Left lung (tissue), 10 donors: Measurements from ENCODE around the gene HDHD5. TPM values are rescaled to one million over a fixed set of nuclear protein-coding genes. Genes with fewer than 3 reads are reported as not detected.
A peak's percentile ranks its signal among the peaks of the same experiment; 100 is the strongest.

Source experiments
- ATAC-seq: fragments of 200-7000 bp; cut with Tn5 transposase; one replicate; pipeline ENCODE4 v1.9.1; 2020; ENCODE audit warnings: moderate library complexity
- DNase-seq, 4 donors: peaks; one replicate each; pipeline ENCODE4 v3.0.0-alpha.2; 2013 to 2020
- H3K27ac ChIP-seq, 2 donors: fragments of 200-600 bp; sonication (generic) in 1 of 2; one replicate each; pipeline versions ENCODE4 v1.5.0 to v1.8.0; 2020 to 2021
- H3K27me3 ChIP-seq, 2 donors: fragments of 200-600 bp; sonication (generic) in 1 of 2; one replicate each; pipeline versions ENCODE4 v1.5.0 to v1.8.0; 2020 to 2021
- H3K36me3 ChIP-seq, 2 donors: fragments of 200-600 bp; sonication (generic) in 1 of 2; one replicate each; pipeline versions ENCODE4 v1.5.0 to v1.8.0; 2020 to 2021
- H3K4me1 ChIP-seq, 2 donors: fragments of 200-600 bp; one replicate each; pipeline ENCODE4 v1.8.0; 2021
- H3K4me3 ChIP-seq, 2 donors: fragments of 200-600 bp; sonication (generic) in 1 of 2; one replicate each; pipeline versions ENCODE4 v1.5.0 to v1.8.0; 2020 to 2021; ENCODE audit warnings: mild to moderate bottlenecking in 1 of 2
- H3K9me3 ChIP-seq, 2 donors: fragments of 200-600 bp; sonication (generic) in 1 of 2; one replicate each; pipeline versions ENCODE4 v1.5.0 to v1.8.0; 2020 to 2021
- intact Hi-C, 2 donors: fragments of 100-400 bp; cut with DNase I; formaldehyde crosslinking; loops; one replicate each; pipeline versions ENCODE4 v1.11.2 to v1.14.2; 2022
- polyA plus RNA-seq, 6 donors: library from polyadenylated mRNA; unstranded; fragments of 120-200 nt; gene quantifications; one replicate each; pipeline ENCODE4 v1.2.1, GENCODE V29; 2013; ENCODE audit not compliant: insufficient read length in 6 of 6
- total RNA-seq, 2 donors: library from RNA; stranded (reverse); fragmentation: NEBNext Ultra II Directional; extraction: Animal tissue kit (Norgen Biotek cat#: 25700); gene quantifications; one replicate each; pipeline ENCODE4 v1.2.1, GENCODE V29; 2021
- TF ChIP-seq, protein P1 (sequence below), 2 donors: fragments of 200-600 bp; sonication (generic) in 1 of 2; IDR thresholded peaks; one replicate each; pipeline versions ENCODE4 v1.5.0 to v1.8.0; 2021; ENCODE audit warnings: antibody characterized with exemption in 2 of 2
- donor health status: DM: no; HTN: yes; CAD: no.
- donor health status: DM: no; HTN: no; CAD: no.

HDHD5 gene
- total and polyA plus RNA-seq, 8 donors, result 18.1 to 38.9 (median 34.1) TPM

DNA sequence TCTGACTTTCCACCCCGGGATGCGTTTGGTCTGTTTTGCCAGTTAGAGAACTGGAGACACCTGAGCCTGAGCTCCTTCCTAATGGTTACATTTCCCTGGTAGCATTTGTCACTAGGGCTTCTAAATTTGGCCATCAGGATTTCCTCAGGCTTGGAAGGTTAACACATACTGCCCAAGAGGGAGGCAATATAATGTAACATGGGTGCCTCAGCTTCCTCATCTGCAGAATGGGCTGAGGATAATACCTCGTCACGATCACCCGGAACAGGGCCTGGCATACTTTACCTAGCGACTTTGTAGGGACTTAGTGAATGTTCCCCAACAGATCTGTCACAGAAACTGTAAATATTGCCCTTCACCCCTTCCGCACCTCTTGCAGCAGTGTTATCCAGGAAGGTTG lies 63.0 kb downstream of the HDHD5 start:
- ATAC-seq (no peak), DNase-seq (no peak)
- Histone ChIP-seq H3K36me3 (peaks cover 0 to 43% of the 10 kb centered on the region in 2 donors), H3K27ac (peak overlapping the region in 1 of 2 donors; percentile 85), H3K9me3 (no peaks in the 10 kb centered on the region), H3K4me3 (no peak overlapping the region), H3K27me3 (no peaks in the 10 kb centered on the region), H3K4me1 (peaks cover 0 to 95% of the 10 kb centered on the region in 2 donors)
- intact Hi-C loops, result loop anchor here in 1 of 2 donors (10.0 kb wide), 1 partner anchor 409 kb away; no protein-coding TSS in a partner anchor
- TF ChIP-seq, protein P1, sequence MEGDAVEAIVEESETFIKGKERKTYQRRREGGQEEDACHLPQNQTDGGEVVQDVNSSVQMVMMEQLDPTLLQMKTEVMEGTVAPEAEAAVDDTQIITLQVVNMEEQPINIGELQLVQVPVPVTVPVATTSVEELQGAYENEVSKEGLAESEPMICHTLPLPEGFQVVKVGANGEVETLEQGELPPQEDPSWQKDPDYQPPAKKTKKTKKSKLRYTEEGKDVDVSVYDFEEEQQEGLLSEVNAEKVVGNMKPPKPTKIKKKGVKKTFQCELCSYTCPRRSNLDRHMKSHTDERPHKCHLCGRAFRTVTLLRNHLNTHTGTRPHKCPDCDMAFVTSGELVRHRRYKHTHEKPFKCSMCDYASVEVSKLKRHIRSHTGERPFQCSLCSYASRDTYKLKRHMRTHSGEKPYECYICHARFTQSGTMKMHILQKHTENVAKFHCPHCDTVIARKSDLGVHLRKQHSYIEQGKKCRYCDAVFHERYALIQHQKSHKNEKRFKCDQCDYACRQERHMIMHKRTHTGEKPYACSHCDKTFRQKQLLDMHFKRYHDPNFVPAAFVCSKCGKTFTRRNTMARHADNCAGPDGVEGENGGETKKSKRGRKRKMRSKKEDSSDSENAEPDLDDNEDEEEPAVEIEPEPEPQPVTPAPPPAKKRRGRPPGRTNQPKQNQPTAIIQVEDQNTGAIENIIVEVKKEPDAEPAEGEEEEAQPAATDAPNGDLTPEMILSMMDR (IDR thresholded peaks at IDR 0.05), result no peak

DNA sequence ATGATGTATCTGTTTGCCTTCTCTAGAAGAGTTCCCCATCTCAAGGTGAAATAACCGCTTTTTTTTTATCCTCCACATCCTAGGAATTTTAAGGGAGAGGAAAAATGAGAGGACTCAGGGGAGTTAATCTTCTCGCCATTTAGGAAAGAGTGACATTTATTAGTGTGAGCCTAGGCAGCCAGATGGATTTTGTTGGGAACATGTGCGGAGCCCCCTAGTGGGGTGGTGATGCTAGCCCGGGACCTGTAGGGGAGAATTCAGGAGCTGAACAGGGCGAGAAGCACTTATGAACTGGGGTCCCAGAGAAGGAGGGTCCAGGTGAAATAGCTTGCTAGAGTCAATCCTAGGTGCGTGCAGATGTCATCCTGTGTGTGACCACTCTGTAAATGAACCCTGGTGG lies 63.5 kb downstream of the HDHD5 start:
- Histone ChIP-seq H3K27ac (peak overlapping the region in 1 of 2 donors; percentile 85), H3K27me3 (no peaks in the 10 kb centered on the region), H3K4me1 (peaks cover 0 to 95% of the 10 kb centered on the region in 2 donors), H3K4me3 (no peak overlapping the region), H3K36me3 (peaks cover 0 to 38% of the 10 kb centered on the region in 2 donors), H3K9me3 (no peaks in the 10 kb centered on the region)
- intact Hi-C loops, result loop anchor here in 1 of 2 donors (10.0 kb wide), 1 partner anchor 409 kb away; no protein-coding TSS in a partner anchor
- TF ChIP-seq, protein P1 (IDR thresholded peaks at IDR 0.05), result peak in 1 of 2 donors; percentile 8
- no peak for DNase-seq
- ATAC-seq, result no peak

DNA sequence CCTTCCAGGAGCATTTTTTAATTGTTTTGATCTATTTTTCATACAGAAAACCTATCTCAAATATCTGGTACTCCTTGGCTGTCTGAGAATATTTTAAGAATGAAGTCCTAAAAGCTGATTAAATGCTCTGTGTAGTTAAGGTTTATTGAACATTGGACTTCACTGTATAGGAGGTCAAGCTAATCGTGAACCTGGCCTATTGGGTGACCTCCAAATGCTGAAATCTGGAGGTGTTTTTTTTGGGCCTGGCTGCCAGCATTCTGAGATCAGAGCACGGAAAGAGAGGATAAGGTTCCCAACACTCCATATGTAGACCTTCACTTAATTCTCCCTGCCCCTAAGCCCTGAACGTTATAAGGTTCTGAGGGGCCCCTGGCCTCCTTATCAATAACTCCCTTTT lies 66.0 kb downstream of the HDHD5 start:
- Histone ChIP-seq H3K27me3 (no peaks in the 10 kb centered on the region), H3K4me3 (no peak overlapping the region), H3K27ac (no peak overlapping the region), H3K4me1 (peaks cover 0 to 95% of the 10 kb centered on the region in 2 donors), H3K9me3 (no peaks in the 10 kb centered on the region), H3K36me3 (peaks cover 0 to 13% of the 10 kb centered on the region in 2 donors)
- TF ChIP-seq, protein P1 (IDR thresholded peaks at IDR 0.05), result no peak
- no peak for DNase-seq
- ATAC-seq, result no peak
- intact Hi-C loops, result loop anchor here in 1 of 2 donors (10.0 kb wide), 1 partner anchor 412 kb away; no protein-coding TSS in a partner anchor

DNA sequence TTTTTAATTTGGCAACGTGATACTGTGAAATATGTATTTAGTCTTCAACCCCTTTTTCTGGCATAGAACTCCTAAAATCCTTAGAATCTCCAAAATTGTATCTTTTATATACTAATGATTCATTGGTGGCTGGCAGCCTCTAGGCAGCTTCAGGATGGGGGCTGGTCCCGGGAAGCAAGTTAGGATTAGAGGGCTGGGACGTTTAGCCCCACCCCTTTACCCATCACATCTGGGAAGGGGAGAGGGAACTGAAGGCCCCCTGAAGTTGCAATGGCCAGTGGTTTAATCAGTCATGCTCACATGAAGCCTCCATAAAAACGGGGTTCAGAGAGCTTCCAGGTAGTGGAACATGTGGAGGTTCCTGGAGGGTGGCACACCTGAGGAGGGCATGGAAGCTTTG lies 67.2 kb downstream of the HDHD5 start:
- H3K27ac ChIP-seq, result no peak overlapping the region
- TF ChIP-seq, protein P1 (IDR thresholded peaks at IDR 0.05), result no peak
- no peak for ATAC-seq
- no peak for DNase-seq
- intact Hi-C loops, result loop anchor here in 1 of 2 donors (10.0 kb wide), 1 partner anchor 413 kb away; no protein-coding TSS in a partner anchor
- H3K4me3 ChIP-seq, result no peak overlapping the region
- H3K36me3 ChIP-seq, result peaks cover 0 to under 1% of the 10 kb centered on the region in 2 donors
- H3K27me3 ChIP-seq, result no peaks in the 10 kb centered on the region
- H3K4me1 ChIP-seq, result peaks cover 0 to 95% of the 10 kb centered on the region in 2 donors
- H3K9me3 ChIP-seq, result no peaks in the 10 kb centered on the region

DNA sequence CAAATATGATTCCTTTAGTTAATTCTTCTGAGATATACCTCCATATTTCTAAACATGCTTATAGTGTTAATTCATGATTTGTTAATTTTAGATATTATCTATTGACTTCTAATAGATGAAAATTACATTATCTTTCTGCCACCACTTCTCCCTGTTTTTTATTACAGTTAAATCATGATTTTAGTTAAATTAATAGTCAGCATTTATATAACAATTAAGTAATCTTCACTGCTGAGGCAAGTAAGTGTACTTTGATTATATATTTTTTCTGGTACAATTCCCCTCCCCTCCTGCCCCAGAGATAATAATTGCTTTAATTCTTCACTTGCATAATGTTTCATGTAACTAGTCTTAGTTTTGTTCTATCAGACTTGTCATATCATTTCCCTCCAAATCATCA lies 68.5 kb downstream of the HDHD5 start:
- Histone ChIP-seq H3K4me1 (peaks cover 0 to 95% of the 10 kb centered on the region in 2 donors), H3K9me3 (no peaks in the 10 kb centered on the region), H3K27ac (no peak overlapping the region), H3K27me3 (no peaks in the 10 kb centered on the region), H3K36me3 (no peaks in the 10 kb centered on the region), H3K4me3 (no peak overlapping the region)
- TF ChIP-seq, protein P1 (IDR thresholded peaks at IDR 0.05), result no peak
- DNase-seq, result no peak
- intact Hi-C loops, result loop anchor here in 1 of 2 donors (10.0 kb wide), 1 partner anchor 414 kb away; no protein-coding TSS in a partner anchor
- no peak for ATAC-seq

Other genes with a start within 250 kb of the HDHD5 start
- not detected for gene GAB4, start 151.1 kb downstream of the HDHD5 start, total RNA-seq
- gene GAB4, start 151.1 kb downstream of the HDHD5 start, polyA plus RNA-seq, result not detected
- 10 to 100 TPM; 29.3 to 61.6 TPM for gene IL17RA, start 74.3 kb downstream of the HDHD5 start, total RNA-seq
- gene IL17RA, start 74.3 kb downstream of the HDHD5 start, polyA plus RNA-seq, result 10 to 100 TPM in 1 of 6 donors, 1 to 10 TPM in 5; 7.6 to 10.6 (median 8.3) TPM
- 1 to 10 TPM in 1 of 2 donors, under 1 TPM in 1; 0.41 to 1.4 TPM for gene TMEM121B, start 37.9 kb downstream of the HDHD5 start, total RNA-seq
- 1 to 10 TPM in 1 of 6 donors, under 1 TPM in 5; 0.42 to 1.0 (median 0.94) TPM for gene TMEM121B, start 37.9 kb downstream of the HDHD5 start, polyA plus RNA-seq
- 10 to 100 TPM; 34.1 to 46.8 TPM for gene ADA2, start 60.2 kb upstream of the HDHD5 start, total RNA-seq
- 10 to 100 TPM; 22.6 to 80.5 (median 51.5) TPM for gene ADA2, start 60.2 kb upstream of the HDHD5 start, polyA plus RNA-seq
- gene CECR2, start 210.2 kb upstream of the HDHD5 start, total RNA-seq, result 1 to 10 TPM; 8.0 to 9.9 TPM
- gene CECR2, start 210.2 kb upstream of the HDHD5 start, polyA plus RNA-seq, result 10 to 100 TPM; 15.5 to 22.0 (median 18.2) TPM